ENCODE results near the gene OR10A5.

GRCh38 chr11:6843670-6844069 is 1.8 kb upstream of the OR10A5 start:
- TF ChIP-seq, protein P1, sequence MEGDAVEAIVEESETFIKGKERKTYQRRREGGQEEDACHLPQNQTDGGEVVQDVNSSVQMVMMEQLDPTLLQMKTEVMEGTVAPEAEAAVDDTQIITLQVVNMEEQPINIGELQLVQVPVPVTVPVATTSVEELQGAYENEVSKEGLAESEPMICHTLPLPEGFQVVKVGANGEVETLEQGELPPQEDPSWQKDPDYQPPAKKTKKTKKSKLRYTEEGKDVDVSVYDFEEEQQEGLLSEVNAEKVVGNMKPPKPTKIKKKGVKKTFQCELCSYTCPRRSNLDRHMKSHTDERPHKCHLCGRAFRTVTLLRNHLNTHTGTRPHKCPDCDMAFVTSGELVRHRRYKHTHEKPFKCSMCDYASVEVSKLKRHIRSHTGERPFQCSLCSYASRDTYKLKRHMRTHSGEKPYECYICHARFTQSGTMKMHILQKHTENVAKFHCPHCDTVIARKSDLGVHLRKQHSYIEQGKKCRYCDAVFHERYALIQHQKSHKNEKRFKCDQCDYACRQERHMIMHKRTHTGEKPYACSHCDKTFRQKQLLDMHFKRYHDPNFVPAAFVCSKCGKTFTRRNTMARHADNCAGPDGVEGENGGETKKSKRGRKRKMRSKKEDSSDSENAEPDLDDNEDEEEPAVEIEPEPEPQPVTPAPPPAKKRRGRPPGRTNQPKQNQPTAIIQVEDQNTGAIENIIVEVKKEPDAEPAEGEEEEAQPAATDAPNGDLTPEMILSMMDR (IDR thresholded peaks at IDR 0.05; ENCODE audit: insufficient read depth, low read length): no peak
- TF ChIP-seq, protein P2, sequence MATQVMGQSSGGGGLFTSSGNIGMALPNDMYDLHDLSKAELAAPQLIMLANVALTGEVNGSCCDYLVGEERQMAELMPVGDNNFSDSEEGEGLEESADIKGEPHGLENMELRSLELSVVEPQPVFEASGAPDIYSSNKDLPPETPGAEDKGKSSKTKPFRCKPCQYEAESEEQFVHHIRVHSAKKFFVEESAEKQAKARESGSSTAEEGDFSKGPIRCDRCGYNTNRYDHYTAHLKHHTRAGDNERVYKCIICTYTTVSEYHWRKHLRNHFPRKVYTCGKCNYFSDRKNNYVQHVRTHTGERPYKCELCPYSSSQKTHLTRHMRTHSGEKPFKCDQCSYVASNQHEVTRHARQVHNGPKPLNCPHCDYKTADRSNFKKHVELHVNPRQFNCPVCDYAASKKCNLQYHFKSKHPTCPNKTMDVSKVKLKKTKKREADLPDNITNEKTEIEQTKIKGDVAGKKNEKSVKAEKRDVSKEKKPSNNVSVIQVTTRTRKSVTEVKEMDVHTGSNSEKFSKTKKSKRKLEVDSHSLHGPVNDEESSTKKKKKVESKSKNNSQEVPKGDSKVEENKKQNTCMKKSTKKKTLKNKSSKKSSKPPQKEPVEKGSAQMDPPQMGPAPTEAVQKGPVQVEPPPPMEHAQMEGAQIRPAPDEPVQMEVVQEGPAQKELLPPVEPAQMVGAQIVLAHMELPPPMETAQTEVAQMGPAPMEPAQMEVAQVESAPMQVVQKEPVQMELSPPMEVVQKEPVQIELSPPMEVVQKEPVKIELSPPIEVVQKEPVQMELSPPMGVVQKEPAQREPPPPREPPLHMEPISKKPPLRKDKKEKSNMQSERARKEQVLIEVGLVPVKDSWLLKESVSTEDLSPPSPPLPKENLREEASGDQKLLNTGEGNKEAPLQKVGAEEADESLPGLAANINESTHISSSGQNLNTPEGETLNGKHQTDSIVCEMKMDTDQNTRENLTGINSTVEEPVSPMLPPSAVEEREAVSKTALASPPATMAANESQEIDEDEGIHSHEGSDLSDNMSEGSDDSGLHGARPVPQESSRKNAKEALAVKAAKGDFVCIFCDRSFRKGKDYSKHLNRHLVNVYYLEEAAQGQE (IDR thresholded peaks at IDR 0.05; ENCODE audit: insufficient replicate concordance, low read depth): no peak
- TF ChIP-seq POLR2AphosphoS5 (IDR thresholded peaks at IDR 0.05; ENCODE audit: low read depth): no peak
- TF ChIP-seq GABPA (IDR thresholded peaks at IDR 0.05; ENCODE audit: low read depth): no peak
- TF ChIP-seq SPI1 (IDR thresholded peaks at IDR 0.05; ENCODE audit: borderline replicate concordance, low read depth): no peak

Data from HL-60 (cell line).